Stimulated activated CD8-positive, alpha-beta memory T cell treated with anti-CD3 and anti-CD28 coated beads, Interleukin-15, amount 100 ng/mL, for 1 hour (primary cell): ENCODE data around the gene NPBWR2.

ENCODE experiments used
- DNase-seq: peaks from one replicate; pipeline ENCODE4 v3.0.0-alpha.2; 2020; ENCODE audit warnings: low read depth

Gene NPBWR2

GRCh38 chr20:64056639-64056888 is 50.8 kb downstream of the NPBWR2 start:
- DNase-seq, result no peak

GRCh38 chr20:64055893-64056638 is 51.3 kb downstream of the NPBWR2 start:
- DNase-seq, result no peak

- no peak for DNase-seq
These were observed 51.9 kb downstream of the NPBWR2 start for GRCh38 chr20:64055396-64055892.

- DNase-seq, result no peak
These were observed 53.3 kb downstream of the NPBWR2 start for GRCh38 chr20:64053841-64054661.
